ENCODE measurements around the gene PINLYP. TPM values are rescaled to one million over a fixed set of nuclear protein-coding genes. Genes with fewer than 3 reads are reported as not detected.

PINLYP gene
- total and polyA plus RNA-seq, 2 donors (not counting 3 experiments of a cell fraction or from before 2014, with no cell fraction given): 5.5 TPM

- peaks cover 40% of the 10 kb centered on the region for H3K79me2 ChIP-seq (ENCODE audit: control insufficient read depth, insufficient read depth, low read length)
- no peak overlapping the region for H3K27ac ChIP-seq (ENCODE audit: insufficient read depth, low read depth, low read length)
- no peaks in the 10 kb centered on the region for H3K9me1 ChIP-seq (replicated peaks; ENCODE audit: control insufficient read depth, extremely low read depth, insufficient read depth, low read length)
- H4K20me1 ChIP-seq (replicated peaks; ENCODE audit: control insufficient read depth, extremely low read depth, insufficient read depth, low read length): no peaks in the 10 kb centered on the region
- dilution Hi-C loops (cut with MboI; ENCODE audit: extremely low pct_ligation_motif_present, low sequenced_read_pairs): no loop called here
- H3K4me1 ChIP-seq (ENCODE audit: control insufficient read depth, extremely low read depth, insufficient read depth, low read length): peaks cover 24% of the 10 kb centered on the region
- H3K27me3 ChIP-seq (ENCODE audit: control insufficient read depth in 2 of 2, insufficient read depth in 2 of 2, low read length in 2 of 2): no peaks in the 10 kb centered on the region
- no peak overlapping the region for H2AFZ ChIP-seq (ENCODE audit: low read depth, low read length)
- peak overlapping the region; percentile 95 for H3K4me2 ChIP-seq (ENCODE audit: insufficient read depth, low read length)
- ChIA-PET CTCF (interaction anchor here (0.6 to 5.7 kb wide), 6 partner anchors 23 to 212 kb away, joined by 3 to 158 read pairs (median 10); partner anchors contain the start of genes PINLYP, XRCC1 and ZNF575), POLR2A (interaction anchor here (0.6 kb wide), 1 partner anchor 48 kb away, joined by 8 read pairs; no protein-coding TSS in a partner anchor)
- peaks cover 10 to 15% of the 10 kb centered on the region in 2 experiments for H3K36me3 ChIP-seq (ENCODE audit: control insufficient read depth in 2 of 2, extremely low read depth in 1 of 2, insufficient read depth in 2 of 2, low read length in 2 of 2)
- no TSS peak for BruUV-seq (replicated peaks)
- peak overlapping the region in 1 of 3 experiments; percentile 89 for H3K4me3 ChIP-seq (replicated peaks in 1 of 3; ENCODE audit: insufficient read depth in 1 of 3, low read depth in 1 of 3, low read length in 3 of 3)
- no peak for TF ChIP-seq EZH2 (IDR thresholded peaks at IDR 0.05; ENCODE audit: borderline replicate concordance, low read depth, low read length, severe bottlenecking)
- TF ChIP-seq CTCF (IDR thresholded peaks at IDR 0.05; ENCODE audit: extremely low read depth in 1 of 2, insufficient read depth in 1 of 2, low read depth in 1 of 2, low read length in 2 of 2): no peak
- no peak for TF ChIP-seq GATA2 (IDR thresholded peaks at IDR 0.05; ENCODE audit: insufficient read depth, insufficient read length, low read depth, low read length)
- no peak for TF ChIP-seq MAX (IDR thresholded peaks at IDR 0.05; ENCODE audit: insufficient read depth, insufficient read length)
- DNase-seq (ENCODE audit: low read depth, low spot score): peak; percentile 6
- H3K9ac ChIP-seq (replicated peaks; ENCODE audit: extremely low read depth, insufficient read depth, low read length): no peak overlapping the region
- FAIRE-seq: peak; percentile 15
- intact Hi-C loops (cut with micrococcal nuclease): no loop called here
- no peaks in the 10 kb centered on the region for H3K9me3 ChIP-seq (replicated peaks; ENCODE audit: control insufficient read depth, insufficient read depth, low read length)
These were observed 22.3 kb downstream of the PINLYP start for GRCh38 chr19:43597876-43598275.

Data from endothelial cell of umbilical vein (primary cell).